Measurements from ENCODE around the gene CDCP1.
"Not testable (repeated sequence)": the region's sequence is repeated elsewhere in the genome, so short reads cannot be mapped to it uniquely, and the experiment has no call there.

Gene CDCP1

DNA sequence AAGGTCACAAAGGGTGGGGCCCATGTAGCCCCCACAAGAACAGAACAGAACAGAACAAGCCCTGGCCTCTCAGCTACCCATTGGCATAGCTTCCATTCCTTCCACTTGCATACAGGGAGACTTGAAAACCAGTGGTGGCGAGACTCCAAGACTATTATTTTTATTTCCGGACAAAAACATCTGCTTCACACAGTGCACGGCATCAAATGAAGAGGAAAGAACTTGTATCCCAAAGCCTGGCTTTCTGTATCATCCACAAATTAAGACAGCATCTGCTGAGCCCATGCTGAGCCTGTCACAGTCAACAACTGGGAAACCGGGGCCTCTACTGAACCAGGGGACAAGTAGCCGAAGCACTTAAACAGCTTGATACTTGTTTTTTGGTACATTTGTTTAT is 64.0 kb downstream of the CDCP1 start:
- FAIRE-seq: no peak

DNA sequence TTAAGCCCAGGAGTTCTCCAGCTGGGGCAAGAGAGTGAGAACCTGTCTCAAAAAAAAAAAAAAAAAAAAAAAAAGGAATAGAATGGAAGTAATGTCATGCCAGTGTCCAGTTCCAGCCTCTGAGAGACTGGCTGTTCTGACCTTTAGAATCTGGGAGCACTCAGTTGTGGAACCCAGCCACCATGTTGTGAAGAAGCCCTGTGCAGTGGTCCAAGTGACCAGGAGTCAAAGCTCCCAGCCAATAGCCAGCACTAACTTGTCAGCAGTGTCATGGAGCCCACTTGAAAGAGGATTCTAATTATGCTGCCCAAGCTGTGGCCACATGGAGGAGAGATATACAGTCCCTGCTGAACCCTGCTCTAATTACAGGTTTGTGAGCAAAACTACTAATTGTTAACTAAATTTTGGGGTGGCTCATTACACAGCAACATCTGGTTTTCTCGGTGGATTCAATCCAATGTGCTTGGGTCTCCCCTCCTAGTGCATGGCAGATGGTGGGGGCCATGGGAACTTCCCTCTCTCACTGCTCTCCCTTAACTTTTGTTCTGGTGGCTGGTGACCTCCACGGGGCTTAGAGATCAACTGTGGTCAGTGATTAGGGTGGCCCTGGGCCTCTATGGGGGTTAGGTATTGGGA is 64.6 kb downstream of the CDCP1 start:
- FAIRE-seq: no peak

DNA sequence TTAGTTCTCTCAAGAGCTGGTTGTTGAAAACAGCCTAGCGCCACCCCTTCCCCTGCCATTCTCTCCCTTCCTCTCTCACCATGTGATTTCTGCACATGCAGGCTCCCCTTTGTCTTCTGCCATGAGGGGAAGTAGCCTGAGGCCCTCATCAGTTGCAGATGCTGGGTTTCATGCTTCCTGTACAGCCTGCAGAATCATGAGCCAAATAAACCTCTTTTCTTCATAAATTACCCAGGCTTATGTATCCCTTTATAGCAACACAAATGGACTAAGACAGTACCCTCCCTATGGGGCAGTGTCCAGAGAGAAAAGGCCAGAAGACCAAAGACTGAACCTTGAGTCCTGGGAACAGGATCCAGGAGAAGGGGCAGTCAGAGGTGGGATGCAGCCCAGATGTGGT is 65.4 kb downstream of the CDCP1 start:
- FAIRE-seq: no peak

DNA sequence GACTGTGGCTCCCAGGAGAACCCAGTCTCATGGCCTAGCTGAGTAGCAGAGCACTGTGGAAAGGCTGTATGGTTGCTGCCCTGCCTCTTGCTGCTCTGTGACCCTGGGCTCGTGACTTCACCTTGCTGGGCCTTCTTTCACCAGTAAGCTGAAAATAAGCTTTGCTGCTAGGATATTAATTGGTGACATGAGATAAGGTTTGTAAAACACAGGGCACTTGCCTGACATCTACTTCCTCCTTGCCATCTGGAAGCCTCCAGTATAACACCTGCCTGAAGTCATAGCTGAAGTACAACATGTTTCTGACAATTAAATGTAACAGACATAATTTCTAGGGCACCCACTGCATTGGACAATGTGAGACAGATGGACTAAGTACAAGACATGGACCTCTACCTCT is 66.5 kb downstream of the CDCP1 start:
- no peak for FAIRE-seq

DNA sequence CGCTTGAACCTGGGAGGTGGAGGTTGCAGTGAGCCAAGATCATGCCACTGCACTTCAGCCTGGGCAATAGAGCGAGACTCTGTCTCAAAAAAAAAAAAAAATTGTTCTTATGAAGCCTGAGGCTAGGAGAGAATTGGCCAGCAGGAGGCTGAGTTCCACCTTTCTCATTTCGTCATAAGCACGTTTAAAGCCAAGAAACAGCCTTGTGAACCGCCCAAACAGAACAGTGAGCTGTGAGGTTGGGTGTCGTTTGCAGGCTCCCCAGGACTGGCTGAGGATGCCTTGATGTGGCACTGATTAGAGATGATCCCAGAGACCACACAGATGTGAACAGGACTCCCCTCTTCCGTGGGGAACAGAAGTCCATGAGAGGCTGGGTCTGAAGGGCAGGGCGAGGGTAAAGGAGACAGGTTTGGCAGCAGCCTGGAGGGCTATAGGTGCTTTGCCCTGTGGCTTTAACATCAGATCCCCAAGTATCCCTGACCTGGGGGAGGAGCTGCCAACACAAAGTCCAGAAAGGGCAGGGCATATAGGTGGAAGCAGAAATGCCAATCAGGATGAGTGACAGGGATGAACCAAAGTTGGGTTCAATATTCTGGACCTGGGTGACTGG is 67.2 kb downstream of the CDCP1 start:
- FAIRE-seq: no peak

DNA sequence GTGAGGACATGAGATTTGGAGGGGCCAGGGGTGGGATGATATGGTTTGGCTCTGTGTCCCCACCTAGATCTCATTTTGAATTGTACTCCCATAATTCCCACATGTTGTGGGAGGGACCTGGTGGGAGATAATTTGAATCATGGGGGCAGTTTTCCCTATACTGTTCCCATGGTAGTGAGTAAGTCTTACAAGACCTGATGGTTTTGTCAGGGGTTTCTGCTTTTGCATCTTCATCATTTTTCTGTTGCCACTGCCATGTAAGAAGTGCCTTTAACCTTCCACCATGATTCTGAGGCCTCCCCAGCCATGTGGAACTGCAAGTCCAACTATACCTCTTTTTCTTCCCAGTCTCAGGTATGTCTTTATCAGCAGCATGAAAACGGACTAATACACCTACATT is 67.9 kb downstream of the CDCP1 start:
- not testable (repeated sequence) for FAIRE-seq

DNA sequence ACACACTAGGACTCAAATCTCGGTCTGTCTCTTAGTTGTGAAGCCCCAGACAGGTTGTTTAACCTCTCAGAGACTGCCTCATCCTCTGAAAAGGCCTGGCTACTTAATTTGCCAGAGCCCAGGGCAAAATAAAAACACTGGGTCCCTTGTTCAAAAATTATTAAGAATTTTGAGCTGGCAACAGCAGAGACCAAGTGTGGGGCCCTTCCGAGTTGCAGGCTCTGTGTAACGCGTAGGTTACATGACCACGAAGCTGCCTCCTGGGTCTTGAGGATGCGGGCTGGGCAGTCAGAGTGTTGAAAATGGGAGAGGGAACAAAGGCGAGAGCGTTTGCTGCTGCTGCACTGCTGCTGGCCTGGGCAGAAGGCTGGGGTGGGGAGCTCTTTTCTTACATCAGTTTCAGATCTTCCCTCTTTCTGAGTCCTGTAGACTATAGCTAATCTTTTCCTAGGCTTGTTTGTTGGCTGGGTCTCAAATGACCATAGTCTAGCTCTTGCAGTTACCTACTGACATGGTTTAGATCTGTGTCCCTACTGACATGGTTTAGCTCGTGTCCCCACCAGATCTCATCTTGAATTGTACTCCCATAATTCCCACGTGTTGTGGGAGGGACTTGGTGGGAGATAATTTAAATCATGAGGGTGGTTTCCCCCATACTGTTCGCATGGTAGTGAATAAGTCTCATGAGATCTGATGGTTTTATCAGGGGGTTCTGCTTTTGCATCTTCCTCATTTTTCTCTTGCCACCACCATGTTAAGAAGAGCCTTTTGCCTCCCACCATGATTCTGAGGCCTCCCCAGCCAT is 70.2 kb downstream of the CDCP1 start:
- FAIRE-seq: no peak

DNA sequence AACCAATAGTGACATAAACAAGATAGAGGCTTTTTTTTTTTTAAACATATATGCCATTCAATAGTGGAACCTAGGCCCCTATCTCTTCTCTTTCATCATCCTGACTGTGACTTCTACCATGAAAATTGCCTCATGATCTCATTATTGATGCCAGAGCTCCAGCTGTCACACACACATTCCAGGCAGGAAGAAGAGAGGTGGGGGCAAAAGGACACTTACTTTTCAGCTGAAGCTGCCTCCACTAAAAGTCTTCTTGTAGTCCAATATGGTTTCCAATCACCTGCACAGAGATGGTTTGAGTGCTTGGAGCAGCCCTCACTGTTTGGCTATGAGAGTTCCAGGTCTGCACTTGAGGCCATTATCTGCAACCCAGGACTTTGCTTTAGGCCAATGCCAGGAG is 75.1 kb downstream of the CDCP1 start:
- FAIRE-seq: no peak

DNA sequence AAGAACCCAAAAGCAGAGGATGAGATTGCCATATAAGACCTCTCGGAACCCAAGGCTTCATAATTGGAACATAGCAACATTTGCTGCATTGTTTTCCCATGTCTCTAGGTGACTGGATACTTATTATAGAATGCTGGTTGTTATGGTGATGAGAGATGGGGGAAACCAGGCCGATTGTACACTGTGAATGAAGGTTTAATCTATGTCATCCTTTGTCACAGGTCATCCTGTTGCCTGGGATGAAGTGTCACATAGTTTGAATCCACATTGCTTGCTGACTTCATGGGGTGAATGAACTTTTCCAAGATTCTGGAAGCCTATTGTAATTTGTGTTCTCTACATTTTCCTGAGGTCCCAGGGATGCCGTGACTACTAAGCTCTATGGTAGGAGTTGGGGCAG is 78.2 kb downstream of the CDCP1 start:
- no peak for FAIRE-seq

DNA sequence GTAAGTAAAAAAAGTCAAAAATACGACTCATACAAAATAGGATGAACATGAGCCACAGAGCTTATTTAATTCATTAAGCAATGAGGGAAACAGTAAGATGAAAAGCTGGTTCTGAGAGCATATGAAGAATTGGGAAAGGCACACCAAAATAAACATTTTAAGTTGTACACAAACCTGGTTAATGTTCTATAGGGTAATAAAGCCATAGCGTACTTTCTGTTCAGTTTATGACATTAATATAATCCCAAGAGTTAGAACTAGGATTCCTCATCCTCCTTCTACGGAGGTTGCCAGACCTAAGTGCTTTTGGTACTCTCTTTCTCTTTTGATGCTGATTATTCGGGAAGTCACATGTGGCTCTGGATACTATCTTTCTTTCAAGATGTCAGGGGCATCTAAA is 78.7 kb downstream of the CDCP1 start:
- FAIRE-seq: peak; percentile 77

DNA sequence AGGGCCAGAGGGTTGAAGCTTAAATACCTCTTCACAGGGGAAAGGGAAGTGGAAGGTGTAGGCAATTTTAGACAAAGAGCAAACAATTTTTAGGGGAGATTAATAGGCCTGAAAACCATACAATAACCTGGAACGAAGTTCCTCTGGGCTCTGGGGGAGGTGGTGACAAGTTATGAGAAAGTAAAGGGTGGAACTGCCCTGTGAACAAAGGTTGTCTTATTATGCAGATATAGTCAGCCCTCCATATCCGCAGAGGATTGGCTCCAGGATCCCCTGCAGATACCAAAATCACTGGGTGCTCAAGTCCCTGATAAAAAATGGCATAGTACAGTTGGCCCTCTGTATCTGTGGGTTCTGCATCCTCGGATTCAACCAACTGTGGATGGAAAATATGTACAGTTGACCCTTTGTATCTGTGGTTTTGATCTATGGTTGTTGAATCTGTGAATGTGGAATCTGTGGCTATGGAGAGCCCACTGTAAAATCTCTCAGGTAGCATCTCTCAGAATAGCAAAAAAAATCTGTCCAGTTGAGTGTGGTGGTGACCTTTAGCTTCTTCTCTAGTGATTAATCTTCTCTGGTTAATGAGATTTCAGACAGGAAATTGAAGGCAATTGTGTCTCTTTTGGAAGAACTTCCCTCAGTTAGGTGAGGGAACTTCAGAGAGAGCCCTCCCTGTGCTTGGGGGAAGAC is 79.9 kb downstream of the CDCP1 start:
- FAIRE-seq: no peak

DNA sequence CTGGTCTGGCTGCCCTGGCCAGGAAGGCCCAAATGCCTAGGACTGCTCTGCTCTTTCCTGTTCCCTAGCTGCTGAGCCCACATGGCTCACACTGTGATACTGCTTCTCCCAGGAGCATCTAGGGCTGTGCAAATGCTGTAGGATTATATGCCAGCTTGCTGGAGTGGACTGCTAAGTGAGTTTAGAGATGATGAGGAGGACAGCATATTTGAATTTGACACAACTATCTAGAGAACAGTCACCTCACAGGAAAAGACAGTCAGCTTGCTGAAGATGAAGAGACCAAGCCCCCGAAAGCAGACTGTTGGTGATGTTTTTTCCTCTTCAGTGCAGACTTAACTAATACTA is 80.8 kb downstream of the CDCP1 start:
- no peak for FAIRE-seq

DNA sequence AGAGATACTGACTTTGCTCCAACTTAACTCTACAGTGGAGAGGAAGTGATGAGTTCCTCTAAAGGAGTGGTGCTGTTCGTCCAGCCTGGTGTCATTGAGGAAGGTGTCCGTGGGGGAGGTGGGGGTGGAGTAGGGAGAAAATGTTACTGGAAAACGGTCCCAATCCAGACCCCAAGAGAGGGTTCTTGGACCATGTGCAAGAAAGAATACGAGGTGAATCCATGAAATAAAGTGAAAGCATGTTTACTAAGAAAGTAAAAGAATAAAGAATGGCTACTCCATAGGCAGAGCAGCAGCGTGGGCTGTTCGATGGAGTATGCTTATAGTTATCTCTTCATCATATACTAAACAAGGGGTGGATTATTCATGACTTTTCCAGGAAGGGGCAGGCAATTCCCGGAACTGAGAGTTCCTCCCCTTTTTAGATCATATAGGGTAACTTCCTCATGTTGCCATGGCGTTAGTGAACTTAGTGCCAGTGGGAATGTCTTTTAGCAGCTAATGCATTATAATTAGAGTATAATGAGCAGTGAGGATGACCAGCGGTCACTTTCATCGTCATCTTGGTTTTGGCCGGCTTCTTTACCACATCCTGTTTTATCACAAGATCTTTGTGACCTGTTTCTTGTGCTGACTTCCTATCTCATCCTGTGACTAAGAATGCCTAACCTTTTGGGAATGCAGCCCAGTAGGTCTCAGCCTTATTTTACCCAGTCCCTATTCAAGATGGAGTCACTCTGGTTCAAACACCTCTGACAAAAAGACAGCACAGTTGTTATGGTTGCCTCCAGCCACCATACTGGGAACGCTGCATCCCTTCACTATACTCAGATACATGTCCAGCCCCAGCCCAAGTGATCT is 81.4 kb downstream of the CDCP1 start:
- FAIRE-seq: no peak

DNA sequence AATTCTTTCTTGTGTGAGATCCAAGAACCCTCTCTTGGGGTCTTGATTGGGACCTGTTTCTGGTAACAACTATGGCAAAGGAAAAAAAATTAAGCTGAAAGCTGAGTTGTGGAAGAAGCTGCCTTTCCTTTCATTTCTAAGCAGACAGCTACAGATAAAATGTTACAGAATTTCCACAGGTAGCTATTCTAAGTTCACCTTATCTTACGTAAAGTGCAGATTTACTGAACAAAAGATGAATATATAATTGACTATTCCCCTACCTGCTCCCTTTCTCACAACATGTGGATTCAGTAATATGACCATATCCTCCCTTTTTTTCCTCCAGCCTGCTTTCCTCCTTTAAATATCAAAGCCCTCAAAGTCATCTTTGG is 83.5 kb downstream of the CDCP1 start:
- no peak for FAIRE-seq

DNA sequence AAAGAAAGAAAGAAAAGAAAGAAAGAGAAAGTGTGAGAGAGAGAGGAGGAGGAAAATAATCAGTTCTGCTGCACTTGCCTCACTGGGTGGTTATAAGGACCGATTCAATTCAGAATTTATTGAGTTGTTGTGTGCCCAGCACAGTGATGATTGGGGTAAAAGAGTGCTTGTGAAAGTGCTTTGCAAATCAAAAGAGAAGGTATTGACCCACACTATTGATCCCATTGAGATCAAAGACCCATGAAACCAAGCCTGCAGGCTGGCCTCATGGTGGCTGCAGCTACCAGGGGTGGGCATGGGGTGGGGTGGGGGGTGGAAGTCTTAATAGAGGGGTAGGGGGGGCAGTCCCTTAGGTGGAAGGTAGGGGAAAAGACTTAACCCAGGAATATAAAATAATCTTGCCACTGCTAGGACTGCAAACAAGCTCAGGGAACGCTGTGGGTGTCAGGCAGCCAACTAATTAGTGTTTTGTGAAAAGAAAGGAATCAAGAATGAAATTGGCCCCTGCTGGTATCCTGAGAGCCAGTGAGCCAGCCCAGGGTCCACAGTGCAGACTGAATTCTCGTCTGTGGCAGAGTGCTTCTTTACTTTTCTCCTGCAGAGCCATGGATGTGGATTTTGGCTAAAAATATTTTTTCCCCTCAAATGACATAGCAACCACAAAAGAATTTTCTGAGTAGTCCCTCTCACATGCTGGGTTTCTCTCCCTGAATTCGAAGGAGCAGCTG is 85.8 kb downstream of the CDCP1 start:
- no peak for FAIRE-seq

DNA sequence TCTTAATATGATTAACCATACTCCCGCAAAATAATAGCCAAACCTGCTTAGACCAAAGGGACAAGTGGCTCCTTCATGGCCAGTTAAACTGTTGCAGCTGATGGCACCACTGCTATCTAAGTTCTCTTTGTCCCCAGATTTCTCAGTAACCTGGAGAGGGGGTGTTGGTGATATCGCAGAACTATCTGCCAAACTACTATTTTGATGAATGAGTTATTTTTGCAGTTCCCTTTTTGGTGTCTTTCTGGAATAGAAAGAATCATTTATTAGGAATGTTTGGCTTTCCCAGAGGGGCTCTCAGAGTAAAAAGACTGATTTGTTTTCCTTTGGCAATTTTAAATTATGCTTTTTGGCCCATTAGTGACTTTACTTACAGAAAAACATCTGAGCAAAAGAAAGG is 87.0 kb downstream of the CDCP1 start:
- no peak for FAIRE-seq

DNA sequence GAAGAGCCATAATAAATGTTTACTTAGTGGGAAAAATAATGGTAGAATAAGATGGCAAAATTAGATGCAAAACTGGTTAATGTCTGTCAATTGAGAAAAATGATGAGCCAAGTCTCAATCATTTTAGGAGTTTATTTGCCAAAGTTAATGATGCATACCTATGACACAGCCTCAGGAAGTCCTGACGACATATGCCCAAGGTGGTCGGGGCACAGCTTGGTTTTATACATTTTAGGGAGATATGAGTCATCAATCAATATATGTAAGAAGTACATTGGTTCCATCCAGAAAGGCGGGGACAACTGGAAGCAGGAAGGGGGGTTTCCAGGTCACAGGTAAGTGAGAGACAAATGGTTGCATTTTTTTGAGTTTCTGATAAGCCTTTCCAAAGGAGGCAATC is 88.6 kb downstream of the CDCP1 start:
- FAIRE-seq: no peak

DNA sequence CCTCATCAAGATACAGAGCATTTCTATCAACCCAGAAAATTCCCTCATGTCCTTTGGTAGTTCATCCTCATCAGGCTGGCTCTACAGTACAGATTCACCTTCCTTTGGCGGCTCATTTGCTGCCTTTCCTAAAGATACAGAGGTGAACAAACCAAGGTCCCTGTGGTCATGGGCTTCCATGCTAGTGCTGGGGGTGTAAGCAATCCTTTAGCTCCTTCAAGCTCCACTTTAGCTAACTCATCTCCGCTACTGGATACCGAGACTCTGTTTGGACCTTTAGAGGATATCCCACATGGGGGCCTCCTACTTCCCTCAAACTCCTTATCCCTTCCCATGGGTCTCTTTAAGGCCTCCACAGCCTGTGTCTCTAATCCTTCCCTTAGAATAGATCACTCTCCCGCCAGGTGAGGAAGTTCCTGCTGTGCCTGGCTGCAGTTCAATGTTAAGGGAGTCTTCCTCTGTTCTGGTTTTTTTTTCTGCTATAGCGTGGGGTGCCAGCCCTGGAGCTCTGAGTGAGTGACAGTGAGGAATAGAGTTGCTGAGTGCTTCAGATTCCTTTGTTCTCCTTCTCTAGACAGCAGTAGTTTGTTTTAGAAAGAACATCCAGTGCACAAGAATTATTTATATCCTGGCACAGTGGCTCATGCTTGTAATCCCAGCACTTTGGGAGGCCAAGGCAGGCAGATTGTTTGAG is 89.4 kb downstream of the CDCP1 start:
- FAIRE-seq: no peak

DNA sequence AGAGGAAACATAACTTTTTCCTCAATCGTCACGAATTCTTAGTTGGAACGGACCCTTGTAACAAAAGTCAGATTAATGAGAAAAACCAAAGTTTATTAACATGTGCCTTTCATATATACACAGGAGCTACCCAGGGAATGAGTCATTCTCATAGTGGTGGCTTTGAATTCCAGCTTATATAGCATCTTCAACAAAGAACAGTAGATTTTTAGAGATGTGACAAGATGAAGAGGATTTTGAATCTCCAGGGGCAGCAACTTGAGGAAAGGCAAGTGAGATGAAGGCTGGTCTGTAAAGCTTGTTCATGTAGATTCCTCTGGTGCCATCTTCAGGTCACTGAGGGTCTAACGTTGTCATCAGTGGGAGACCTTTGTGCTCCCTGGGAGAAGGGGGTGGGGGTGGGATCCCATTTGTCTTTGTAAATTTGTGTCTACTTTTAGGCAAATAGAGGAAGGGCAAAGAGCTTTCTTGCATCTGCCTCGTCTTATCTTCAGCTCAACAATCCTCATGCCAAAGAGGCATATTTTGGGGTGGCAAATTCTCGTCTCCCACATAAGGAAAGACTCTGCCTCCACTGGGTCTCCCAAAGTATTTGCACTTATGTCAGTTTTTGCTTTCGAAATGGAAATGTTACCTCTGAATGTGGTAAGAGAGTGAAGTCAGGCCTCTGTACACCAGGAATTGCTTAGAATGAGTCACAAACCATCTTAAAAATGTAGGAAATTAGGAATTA is 90.6 kb downstream of the CDCP1 start:
- no peak for FAIRE-seq

DNA sequence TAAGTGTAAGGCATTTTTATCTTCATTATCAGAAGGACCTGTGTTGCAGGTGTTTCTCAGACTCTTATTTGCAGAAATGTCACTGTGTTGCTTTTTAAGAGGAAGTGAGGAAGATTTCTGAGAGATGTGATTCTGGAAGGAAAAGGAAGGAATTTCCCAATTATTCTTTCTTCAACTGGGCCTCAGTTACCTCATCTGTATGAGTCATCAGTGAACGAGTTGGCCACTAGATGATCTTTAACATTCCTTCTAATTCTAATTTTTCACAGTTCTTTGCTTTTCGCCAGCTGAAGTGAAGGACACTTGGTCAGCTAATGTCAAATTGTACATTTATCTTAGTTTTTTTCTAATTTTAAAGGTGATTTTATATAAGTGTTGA is 91.2 kb downstream of the CDCP1 start:
- FAIRE-seq: no peak
